PFSK-1 (cell line): ENCODE measurements around the gene WIPI1.

Experiments
- FOXP2 ChIP-seq: optimal IDR thresholded peaks from 2 replicates; pipeline ENCODE3; 2011; ENCODE audit warnings: borderline replicate concordance, control low read depth, inconsistent platforms; ENCODE audit not compliant: insufficient read depth; ENCODE audit errors: extremely low read length, extremely low read depth
- POLR2AphosphoS5 ChIP-seq: IDR thresholded peaks from 2 replicates; pipeline ENCODE4 v1.6.1; 2012; ENCODE audit warnings: low read depth, mild to moderate bottlenecking, control low read depth, low read length, moderate library complexity
- SIN3A ChIP-seq: IDR thresholded peaks from 2 replicates; pipeline ENCODE4 v1.6.1; 2012; ENCODE audit warnings: mild to moderate bottlenecking, low read length, moderate library complexity, borderline replicate concordance; ENCODE audit not compliant: insufficient read depth
- TAF1 ChIP-seq: IDR thresholded peaks from 2 replicates; pipeline ENCODE4 v1.6.1; 2012; ENCODE audit warnings: low read length, control low read depth, borderline replicate concordance; ENCODE audit not compliant: insufficient read depth
- TF ChIP-seq, protein P1 (sequence below), 2 experiments: IDR thresholded peaks; 2 replicates each; pipeline versions ENCODE4 v1.6.1 to v1.8.0; 2011 to 2012; ENCODE audit warnings: low read depth in 2 of 2, low read length in 2 of 2, control low read depth in 1 of 2, inconsistent platforms in 1 of 2, mild to moderate bottlenecking in 1 of 2, moderate library complexity in 1 of 2; ENCODE audit not compliant: insufficient read depth in 1 of 2

The WIPI1 gene

DNA sequence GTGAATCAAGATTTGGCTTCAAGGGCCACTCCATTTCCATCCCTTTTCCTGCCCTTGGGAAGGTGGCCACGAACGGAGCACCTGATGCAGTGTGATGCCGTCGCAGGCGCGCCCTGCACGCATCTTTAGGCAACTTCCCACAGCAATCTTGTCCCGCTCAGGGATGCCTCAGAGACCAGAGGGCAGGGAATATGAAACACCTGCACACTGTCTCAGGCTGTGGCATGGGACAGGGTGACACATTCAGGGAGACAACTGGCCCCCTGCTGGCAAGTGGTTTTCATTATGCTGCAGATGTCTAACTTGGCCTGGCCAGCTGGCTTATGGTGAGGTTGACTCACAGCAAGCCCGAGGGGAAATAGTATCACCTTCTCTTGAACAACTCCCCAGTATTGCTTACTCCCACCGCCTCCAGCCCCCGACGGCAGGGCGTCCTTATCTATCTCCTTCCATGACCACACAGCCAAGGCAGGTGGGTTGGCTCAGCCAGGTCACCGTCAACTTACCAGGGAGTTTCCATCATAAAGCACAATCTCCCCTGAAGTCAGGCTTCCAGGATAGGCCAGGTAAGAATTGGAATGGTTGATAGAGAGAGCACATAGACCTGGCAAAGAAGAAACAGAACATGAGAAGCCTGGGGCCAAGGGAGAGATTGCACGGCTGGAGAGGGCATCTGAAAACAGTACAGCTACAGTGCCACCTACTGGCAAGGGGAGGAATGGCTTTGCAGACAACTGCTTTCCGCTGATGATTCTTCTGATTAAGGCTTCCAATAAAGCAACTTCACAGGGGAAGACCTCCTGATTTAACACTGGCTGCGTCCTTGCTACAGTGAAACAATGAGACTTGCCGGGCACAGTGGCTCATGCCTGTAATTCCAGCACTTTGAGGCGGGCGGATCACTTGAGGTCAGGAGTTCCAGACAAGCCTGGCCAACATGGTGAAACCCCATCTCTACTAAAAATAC, 21.1 kb downstream of the WIPI1 start:
- TF ChIP-seq, protein P1, sequence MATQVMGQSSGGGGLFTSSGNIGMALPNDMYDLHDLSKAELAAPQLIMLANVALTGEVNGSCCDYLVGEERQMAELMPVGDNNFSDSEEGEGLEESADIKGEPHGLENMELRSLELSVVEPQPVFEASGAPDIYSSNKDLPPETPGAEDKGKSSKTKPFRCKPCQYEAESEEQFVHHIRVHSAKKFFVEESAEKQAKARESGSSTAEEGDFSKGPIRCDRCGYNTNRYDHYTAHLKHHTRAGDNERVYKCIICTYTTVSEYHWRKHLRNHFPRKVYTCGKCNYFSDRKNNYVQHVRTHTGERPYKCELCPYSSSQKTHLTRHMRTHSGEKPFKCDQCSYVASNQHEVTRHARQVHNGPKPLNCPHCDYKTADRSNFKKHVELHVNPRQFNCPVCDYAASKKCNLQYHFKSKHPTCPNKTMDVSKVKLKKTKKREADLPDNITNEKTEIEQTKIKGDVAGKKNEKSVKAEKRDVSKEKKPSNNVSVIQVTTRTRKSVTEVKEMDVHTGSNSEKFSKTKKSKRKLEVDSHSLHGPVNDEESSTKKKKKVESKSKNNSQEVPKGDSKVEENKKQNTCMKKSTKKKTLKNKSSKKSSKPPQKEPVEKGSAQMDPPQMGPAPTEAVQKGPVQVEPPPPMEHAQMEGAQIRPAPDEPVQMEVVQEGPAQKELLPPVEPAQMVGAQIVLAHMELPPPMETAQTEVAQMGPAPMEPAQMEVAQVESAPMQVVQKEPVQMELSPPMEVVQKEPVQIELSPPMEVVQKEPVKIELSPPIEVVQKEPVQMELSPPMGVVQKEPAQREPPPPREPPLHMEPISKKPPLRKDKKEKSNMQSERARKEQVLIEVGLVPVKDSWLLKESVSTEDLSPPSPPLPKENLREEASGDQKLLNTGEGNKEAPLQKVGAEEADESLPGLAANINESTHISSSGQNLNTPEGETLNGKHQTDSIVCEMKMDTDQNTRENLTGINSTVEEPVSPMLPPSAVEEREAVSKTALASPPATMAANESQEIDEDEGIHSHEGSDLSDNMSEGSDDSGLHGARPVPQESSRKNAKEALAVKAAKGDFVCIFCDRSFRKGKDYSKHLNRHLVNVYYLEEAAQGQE (IDR thresholded peaks at IDR 0.05; ENCODE audit: insufficient read depth in 1 of 2, low read depth in 2 of 2, low read length in 2 of 2) = no peak
- TF ChIP-seq TAF1 (no peak), FOXP2 (no peak), SIN3A (no peak), POLR2AphosphoS5 (no peak)

DNA sequence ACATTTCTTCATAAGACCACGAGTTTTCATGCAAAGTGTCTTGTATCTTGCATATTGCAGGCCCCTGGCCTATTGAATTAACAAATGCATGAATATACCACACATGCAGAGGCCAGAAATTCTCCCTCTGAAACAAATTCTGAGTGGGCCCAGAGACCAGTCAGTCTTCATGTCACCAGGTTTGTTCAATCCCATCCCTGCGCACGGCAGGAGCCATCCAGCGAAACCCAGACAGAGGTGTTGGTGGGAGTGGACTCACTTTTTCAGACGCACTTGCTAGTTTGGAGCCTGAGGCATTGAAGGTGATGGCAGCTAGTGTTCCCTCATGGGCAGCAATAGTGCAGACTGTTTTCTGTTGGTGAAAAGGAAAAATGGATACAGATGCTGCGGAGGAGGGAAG, 21.9 kb downstream of the WIPI1 start:
- no peak for TF ChIP-seq TAF1
- TF ChIP-seq, protein P1 (IDR thresholded peaks at IDR 0.05; ENCODE audit: insufficient read depth in 1 of 2, low read depth in 2 of 2, low read length in 2 of 2) = no peak
- TF ChIP-seq FOXP2 = no peak
- no peak for TF ChIP-seq POLR2AphosphoS5
- no peak for TF ChIP-seq SIN3A

DNA sequence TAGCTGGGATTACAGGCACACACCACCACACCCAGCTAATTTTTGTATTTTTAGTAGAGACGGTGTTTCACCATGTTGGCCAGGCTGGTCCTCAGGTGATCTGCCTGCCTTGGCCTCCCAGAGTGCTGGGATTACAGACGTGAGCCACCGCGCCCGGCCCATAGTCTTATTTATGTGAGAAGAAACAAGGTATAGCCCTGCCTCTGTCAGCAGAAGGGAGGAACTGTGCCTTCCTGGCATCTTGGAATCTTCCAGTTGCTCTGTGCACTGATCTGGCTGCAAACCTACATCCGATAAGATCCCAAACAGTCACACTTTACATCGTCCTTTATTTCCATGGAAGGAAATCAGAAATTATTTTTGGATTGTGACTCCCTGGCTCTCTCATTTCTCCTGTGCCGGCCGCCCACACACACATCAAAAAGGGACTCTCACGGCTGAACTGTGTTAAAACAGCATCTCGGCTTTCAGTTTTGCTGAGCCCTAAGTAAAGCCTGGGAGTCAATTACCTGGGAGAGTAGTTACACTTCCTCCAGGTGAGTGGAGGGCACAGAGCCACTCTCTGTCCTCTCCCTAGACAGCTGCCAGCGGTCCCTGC, 23.3 kb downstream of the WIPI1 start:
- no peak for TF ChIP-seq SIN3A
- TF ChIP-seq FOXP2 = no peak
- TF ChIP-seq POLR2AphosphoS5 = no peak
- TF ChIP-seq, protein P1 (IDR thresholded peaks at IDR 0.05; ENCODE audit: insufficient read depth in 1 of 2, low read depth in 2 of 2, low read length in 2 of 2) = no peak
- no peak for TF ChIP-seq TAF1

DNA sequence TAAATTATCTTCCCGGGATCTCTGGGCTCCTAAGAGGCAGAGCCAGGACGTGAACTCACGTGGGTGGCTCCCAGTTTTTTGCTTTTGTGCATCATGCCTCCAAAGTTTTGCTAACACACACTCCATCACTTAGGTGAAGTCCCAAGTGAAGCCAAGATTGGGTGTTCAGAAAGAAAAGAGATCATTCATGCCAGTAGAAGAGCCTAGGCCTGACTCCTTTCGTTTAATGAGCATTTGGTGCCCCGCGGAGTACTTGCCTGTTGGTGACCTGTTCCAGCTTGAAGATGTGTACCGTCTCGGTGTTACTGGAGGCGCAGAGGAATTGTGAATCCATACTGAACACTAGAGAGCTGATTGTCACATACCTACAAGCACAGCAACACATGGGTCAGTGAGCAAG, 24.1 kb downstream of the WIPI1 start:
- TF ChIP-seq FOXP2 = no peak
- no peak for TF ChIP-seq POLR2AphosphoS5

DNA sequence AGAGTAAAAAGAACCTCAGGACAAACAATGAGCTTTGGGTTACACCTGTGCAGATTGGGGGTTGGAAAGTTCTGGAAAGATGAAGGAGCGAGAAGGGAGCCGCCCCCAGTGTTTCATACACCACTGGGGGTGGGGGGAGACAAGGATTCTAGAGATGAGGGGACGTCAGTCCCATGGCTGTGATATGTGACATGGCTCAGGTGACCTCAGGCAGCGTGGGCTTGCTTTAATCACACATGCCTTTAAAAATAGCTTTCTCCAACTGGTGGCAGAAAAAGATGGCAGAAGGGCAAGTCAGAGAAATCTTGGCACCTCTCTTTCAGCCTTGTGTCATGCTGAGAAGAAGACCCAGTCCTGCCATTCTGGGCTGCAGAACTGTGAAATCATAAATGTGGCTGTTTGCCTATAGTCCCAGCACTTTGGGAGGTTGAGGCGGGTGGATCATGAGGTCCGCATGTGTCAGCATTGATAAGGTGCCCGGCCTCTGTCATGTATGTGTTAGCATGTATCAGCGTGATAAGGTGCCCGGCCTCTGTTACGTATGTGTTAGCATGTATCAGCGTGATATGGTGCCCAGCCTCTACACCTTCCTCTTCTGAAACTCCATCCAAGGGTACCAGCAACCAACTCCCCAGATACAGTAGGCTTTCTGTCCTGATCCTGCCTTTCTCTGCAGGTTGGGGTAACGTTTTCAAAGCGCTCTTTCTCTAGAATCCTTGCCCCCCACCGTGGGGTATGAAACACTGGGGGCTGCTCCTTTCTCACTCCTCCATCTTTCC, 25.0 kb downstream of the WIPI1 start:
- TF ChIP-seq SIN3A (no peak), TAF1 (no peak), FOXP2 (no peak), POLR2AphosphoS5 (no peak)
- TF ChIP-seq, protein P1 (IDR thresholded peaks at IDR 0.05; ENCODE audit: insufficient read depth in 1 of 2, low read depth in 2 of 2, low read length in 2 of 2) = no peak
